Smooth muscle cell of the umbilical artery (primary cell): ENCODE data around the gene NEK10. TPM values are rescaled to one million over a fixed set of nuclear protein-coding genes. Genes with fewer than 3 reads are reported as not detected.

Source experiments
- total RNA-seq: library from RNA; depleted of rRNA; stranded (reverse); fragments of >200 nt; gene quantifications from 2 replicates; pipeline ENCODE4 v1.2.3, GENCODE V29; 2014

Gene NEK10, protein sequence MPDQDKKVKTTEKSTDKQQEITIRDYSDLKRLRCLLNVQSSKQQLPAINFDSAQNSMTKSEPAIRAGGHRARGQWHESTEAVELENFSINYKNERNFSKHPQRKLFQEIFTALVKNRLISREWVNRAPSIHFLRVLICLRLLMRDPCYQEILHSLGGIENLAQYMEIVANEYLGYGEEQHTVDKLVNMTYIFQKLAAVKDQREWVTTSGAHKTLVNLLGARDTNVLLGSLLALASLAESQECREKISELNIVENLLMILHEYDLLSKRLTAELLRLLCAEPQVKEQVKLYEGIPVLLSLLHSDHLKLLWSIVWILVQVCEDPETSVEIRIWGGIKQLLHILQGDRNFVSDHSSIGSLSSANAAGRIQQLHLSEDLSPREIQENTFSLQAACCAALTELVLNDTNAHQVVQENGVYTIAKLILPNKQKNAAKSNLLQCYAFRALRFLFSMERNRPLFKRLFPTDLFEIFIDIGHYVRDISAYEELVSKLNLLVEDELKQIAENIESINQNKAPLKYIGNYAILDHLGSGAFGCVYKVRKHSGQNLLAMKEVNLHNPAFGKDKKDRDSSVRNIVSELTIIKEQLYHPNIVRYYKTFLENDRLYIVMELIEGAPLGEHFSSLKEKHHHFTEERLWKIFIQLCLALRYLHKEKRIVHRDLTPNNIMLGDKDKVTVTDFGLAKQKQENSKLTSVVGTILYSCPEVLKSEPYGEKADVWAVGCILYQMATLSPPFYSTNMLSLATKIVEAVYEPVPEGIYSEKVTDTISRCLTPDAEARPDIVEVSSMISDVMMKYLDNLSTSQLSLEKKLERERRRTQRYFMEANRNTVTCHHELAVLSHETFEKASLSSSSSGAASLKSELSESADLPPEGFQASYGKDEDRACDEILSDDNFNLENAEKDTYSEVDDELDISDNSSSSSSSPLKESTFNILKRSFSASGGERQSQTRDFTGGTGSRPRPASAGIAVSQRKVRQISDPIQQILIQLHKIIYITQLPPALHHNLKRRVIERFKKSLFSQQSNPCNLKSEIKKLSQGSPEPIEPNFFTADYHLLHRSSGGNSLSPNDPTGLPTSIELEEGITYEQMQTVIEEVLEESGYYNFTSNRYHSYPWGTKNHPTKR
- 2.7 and 3.8 TPM in 2 replicates for total RNA-seq

DNA sequence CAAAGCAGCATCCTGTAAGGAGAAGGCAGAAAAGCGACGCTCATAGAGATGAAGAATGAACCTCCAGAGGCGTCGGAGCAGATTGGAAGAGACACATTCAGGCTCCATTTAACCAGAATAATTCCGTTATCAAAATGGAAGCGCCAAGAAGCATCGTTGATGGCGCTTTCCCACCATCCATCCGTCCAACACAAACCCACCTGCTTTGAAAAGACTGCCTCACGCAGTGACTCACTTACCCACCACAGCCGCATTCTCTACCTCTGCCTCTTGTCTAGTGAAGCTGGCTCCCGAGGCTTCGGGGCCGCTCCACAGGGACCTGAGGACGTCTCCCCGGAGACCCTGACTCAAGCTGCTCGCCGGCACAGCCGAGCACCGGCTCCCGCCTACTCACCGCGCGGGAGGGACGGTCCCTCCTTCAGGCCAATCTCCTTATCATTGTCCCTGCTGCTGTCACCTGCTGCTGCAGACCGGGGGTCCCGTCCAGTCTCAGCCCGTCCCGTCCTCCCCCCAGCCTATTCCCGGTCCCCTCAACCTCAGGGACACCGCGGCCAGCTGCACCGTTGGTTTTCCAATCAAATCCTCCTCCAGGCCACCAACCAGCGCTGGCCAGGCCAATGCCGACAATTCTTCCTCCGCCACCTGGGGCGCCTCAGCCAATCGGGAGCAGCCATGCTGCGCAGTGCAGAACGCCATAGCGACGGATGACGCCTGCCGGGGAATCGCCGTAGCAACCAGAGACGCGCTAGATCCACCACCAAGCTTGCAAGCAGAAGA, at the start of gene NEK10:
Gene NEK10, minus strand, starts transcription at position 553 of the 777 bp plus-strand sequence. CDS start 16,501 bp downstream, outside the sequence.

Other genes with a start within 250 kb of the NEK10 start
- 81.7 and 137 TPM in 2 replicates for gene SLC4A7, start 115.0 kb upstream of the NEK10 start, total RNA-seq